Activated CD8-positive, alpha-beta T cell treated with anti-CD3 and anti-CD28 coated beads for 36 hours (primary cell): ENCODE data around the gene TRAPPC2L. TPM values are rescaled to one million over a fixed set of nuclear protein-coding genes. Genes with fewer than 3 reads are reported as not detected.

Experiments used
- ATAC-seq: fragments of 200-7000 bp; cut with Tn5 transposase; one replicate; pipeline ENCODE4 v1.10.0; 2021; ENCODE audit warnings: mild to moderate bottlenecking, moderate library complexity
- CTCF ChIA-PET: fragments of 350-600 bp; sonication (Branson Sonifier 250); formaldehyde crosslinking; loops from one replicate; lab custom pipeline; 2021; ENCODE audit warnings: antibody characterized with exemption; lab: Charles Lee
- POLR2A ChIA-PET: fragments of 350-600 bp; sonication (Branson Sonifier 250); formaldehyde crosslinking; loops from one replicate; lab custom pipeline; 2021; ENCODE audit warnings: antibody characterized with exemption; lab: Charles Lee
- DNase-seq: peaks from one replicate; pipeline ENCODE4 v3.0.0-alpha.2; 2020
- H3K27ac Mint-ChIP-seq: one replicate; pipeline ENCODE4 v1.8.0; 2021; ENCODE audit warnings: mild to moderate bottlenecking, mixed read lengths
- H3K27me3 Mint-ChIP-seq: one replicate; pipeline ENCODE4 v1.8.0; 2021; ENCODE audit warnings: mixed read lengths
- H3K36me3 Mint-ChIP-seq: one replicate; pipeline ENCODE4 v1.8.0; 2021; ENCODE audit warnings: low read depth, mixed read lengths
- H3K4me1 Mint-ChIP-seq: one replicate; pipeline ENCODE4 v1.8.0; 2021; ENCODE audit warnings: low read depth, mixed read lengths
- H3K4me3 Mint-ChIP-seq: one replicate; pipeline ENCODE4 v1.8.0; 2021; ENCODE audit warnings: mild to moderate bottlenecking, moderate library complexity, mixed read lengths
- H3K9me3 Mint-ChIP-seq: one replicate; pipeline ENCODE4 v1.8.0; 2021; ENCODE audit warnings: mixed read lengths
- intact Hi-C: fragments of 100-400 bp; cut with micrococcal nuclease; formaldehyde crosslinking; loops from one replicate; pipeline ENCODE4 v1.10.0; 2022
- total RNA-seq, 2 experiments: library from RNA; stranded (reverse); gene quantifications; one replicate each; pipeline ENCODE4 v1.2.3, GENCODE V29; 2021
- TF ChIP-seq, protein P1 (sequence below): fragments of 200-600 bp; IDR thresholded peaks from one replicate; pipeline ENCODE4 v1.8.0; 2022; ENCODE audit warnings: antibody characterized with exemption, mild to moderate bottlenecking

TRAPPC2L gene
- total RNA-seq, 2 experiments from 2014 or later, result 56.4 to 61.9 TPM

GRCh38 chr16:88834670-88835069, 22.3 kb upstream of the TRAPPC2L start:
- Mint-ChIP-seq H3K27me3 (no peaks in the 10 kb centered on the region), H3K4me1 (no peaks in the 10 kb centered on the region), H3K4me3 (no peak overlapping the region), H3K36me3 (no peaks in the 10 kb centered on the region), H3K27ac (no peak overlapping the region), H3K9me3 (no peaks in the 10 kb centered on the region)
- DNase-seq, result no peak
- intact Hi-C loops, result no loop called here
- CTCF ChIA-PET, result no interaction called here
- POLR2A ChIA-PET, result no interaction called here
- TF ChIP-seq, protein P1, sequence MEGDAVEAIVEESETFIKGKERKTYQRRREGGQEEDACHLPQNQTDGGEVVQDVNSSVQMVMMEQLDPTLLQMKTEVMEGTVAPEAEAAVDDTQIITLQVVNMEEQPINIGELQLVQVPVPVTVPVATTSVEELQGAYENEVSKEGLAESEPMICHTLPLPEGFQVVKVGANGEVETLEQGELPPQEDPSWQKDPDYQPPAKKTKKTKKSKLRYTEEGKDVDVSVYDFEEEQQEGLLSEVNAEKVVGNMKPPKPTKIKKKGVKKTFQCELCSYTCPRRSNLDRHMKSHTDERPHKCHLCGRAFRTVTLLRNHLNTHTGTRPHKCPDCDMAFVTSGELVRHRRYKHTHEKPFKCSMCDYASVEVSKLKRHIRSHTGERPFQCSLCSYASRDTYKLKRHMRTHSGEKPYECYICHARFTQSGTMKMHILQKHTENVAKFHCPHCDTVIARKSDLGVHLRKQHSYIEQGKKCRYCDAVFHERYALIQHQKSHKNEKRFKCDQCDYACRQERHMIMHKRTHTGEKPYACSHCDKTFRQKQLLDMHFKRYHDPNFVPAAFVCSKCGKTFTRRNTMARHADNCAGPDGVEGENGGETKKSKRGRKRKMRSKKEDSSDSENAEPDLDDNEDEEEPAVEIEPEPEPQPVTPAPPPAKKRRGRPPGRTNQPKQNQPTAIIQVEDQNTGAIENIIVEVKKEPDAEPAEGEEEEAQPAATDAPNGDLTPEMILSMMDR, result no peak
- ATAC-seq, result no peak

DNA sequence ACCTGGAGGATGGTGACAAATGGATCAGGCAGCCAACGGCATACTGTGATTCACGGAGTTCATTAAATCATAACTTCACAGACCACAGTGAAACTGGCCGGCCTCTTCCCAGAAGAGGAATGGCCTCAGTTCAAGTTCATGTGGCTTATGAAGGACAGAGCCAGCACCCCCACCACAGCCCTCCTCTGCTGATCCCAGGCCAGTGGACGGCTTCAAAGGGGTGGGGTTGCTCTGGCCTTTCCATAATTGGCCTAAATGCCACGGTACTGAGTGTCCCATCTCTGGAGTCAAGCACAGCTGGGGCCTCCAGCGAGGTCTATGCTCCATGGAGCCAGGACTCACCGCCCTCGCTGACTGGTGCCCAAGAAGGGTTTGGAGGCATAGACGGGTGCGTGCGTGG, 21.5 kb upstream of the TRAPPC2L start:
- no peaks in the 10 kb centered on the region for H3K36me3 Mint-ChIP-seq
- DNase-seq, result no peak
- TF ChIP-seq, protein P1, result no peak
- H3K9me3 Mint-ChIP-seq, result no peaks in the 10 kb centered on the region
- ATAC-seq, result no peak
- H3K27me3 Mint-ChIP-seq, result no peaks in the 10 kb centered on the region
- no peak overlapping the region for H3K27ac Mint-ChIP-seq
- H3K4me3 Mint-ChIP-seq, result no peak overlapping the region
- intact Hi-C loops, result no loop called here
- H3K4me1 Mint-ChIP-seq, result no peaks in the 10 kb centered on the region
- ChIA-PET CTCF (no interaction called here), POLR2A (no interaction called here)

- Mint-ChIP-seq H3K27ac (no peak overlapping the region), H3K9me3 (no peaks in the 10 kb centered on the region), H3K4me1 (no peaks in the 10 kb centered on the region), H3K4me3 (no peak overlapping the region), H3K36me3 (no peaks in the 10 kb centered on the region), H3K27me3 (no peaks in the 10 kb centered on the region)
- ChIA-PET POLR2A (interaction anchor here (0.7 kb wide), 1 partner anchor 794 kb away, joined by 4 read pairs; no protein-coding TSS in a partner anchor), CTCF (no interaction called here)
- TF ChIP-seq, protein P1, result no peak
- intact Hi-C loops, result no loop called here
- DNase-seq (no peak), ATAC-seq (no peak)
Measured at GRCh38 chr16:88835818-88836217, 21.1 kb upstream of the TRAPPC2L start.

- Mint-ChIP-seq H3K27ac (no peak overlapping the region), H3K4me1 (no peaks in the 10 kb centered on the region), H3K36me3 (no peaks in the 10 kb centered on the region), H3K27me3 (no peaks in the 10 kb centered on the region), H3K4me3 (no peak overlapping the region), H3K9me3 (no peaks in the 10 kb centered on the region)
- intact Hi-C loops, result no loop called here
- ATAC-seq (no peak), DNase-seq (no peak)
- ChIA-PET POLR2A (no interaction called here), CTCF (no interaction called here)
- TF ChIP-seq, protein P1, result no peak
Measured at GRCh38 chr16:88836791-88837190, 20.1 kb upstream of the TRAPPC2L start.

DNA sequence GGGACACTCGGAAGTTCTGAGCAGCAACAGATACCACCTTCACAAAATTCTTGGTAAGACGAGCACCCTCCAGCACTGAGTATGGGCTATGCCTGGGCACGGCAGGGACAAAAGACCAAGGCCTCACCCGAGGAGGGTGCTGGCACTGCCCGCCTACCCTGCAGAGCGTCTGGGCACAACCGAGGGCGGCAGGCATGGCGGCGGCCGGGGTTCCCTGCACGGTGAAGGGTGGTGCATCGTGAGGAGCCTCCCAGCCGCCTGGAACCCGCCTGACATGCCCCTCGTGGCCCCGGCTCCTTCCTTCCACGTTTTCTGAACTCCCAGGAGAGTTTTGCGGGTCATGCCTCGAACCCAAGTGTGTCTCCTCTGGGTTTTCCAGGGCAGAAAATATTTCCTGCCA, 19.1 kb upstream of the TRAPPC2L start:
- Mint-ChIP-seq H3K36me3 (no peaks in the 10 kb centered on the region), H3K9me3 (no peaks in the 10 kb centered on the region), H3K4me1 (no peaks in the 10 kb centered on the region), H3K27ac (no peak overlapping the region), H3K4me3 (no peak overlapping the region), H3K27me3 (no peaks in the 10 kb centered on the region)
- POLR2A ChIA-PET, result no interaction called here
- CTCF ChIA-PET, result no interaction called here
- ATAC-seq (no peak), DNase-seq (no peak)
- intact Hi-C loops, result no loop called here
- TF ChIP-seq, protein P1, result no peak
